Neural cell (in vitro differentiated cells): ENCODE measurements around the gene CDK5R1.

Experiments used
- CTCF ChIP-seq: fragments of 450-650 bp; IDR thresholded peaks from 2 replicates; pipeline ENCODE4 v1.5.1; 2014; ENCODE audit warnings: antibody characterized with exemption, mild to moderate bottlenecking, moderate library complexity; ENCODE audit not compliant: poor library complexity, severe bottlenecking
- POLR2AphosphoS5 ChIP-seq: IDR thresholded peaks from 2 replicates; pipeline ENCODE4 v1.6.1; 2012
- TAF1 ChIP-seq: IDR thresholded peaks from 2 replicates; pipeline ENCODE4 v1.6.1; 2012; ENCODE audit warnings: low read depth

- TF ChIP-seq CTCF, result no peak
- no peak for TF ChIP-seq POLR2AphosphoS5
- TF ChIP-seq TAF1, result no peak
Observed at GRCh38 chr17:32494621-32495358, 8.0 kb downstream of the CDK5R1 start.
